Activated naive CD4-positive, alpha-beta T cell treated with anti-CD3 and anti-CD28 coated beads, Interleukin-2, amount 10 ng/mL, durations not matched to agents 7 days and 5 days (primary cell): ENCODE data around the gene LHFPL3.

Experiments used
- CTCF ChIA-PET: fragments of 350-600 bp; sonication (Branson Sonifier 250); formaldehyde crosslinking; loops from one replicate; lab custom pipeline; 2021; ENCODE audit warnings: antibody characterized with exemption; lab: Charles Lee
- DNase-seq: peaks from one replicate; pipeline ENCODE4 v3.0.0-alpha.2; 2020
- H3K27ac Mint-ChIP-seq: one replicate; pipeline ENCODE4 v1.8.0; 2021; ENCODE audit warnings: mild to moderate bottlenecking, moderate library complexity, mixed read lengths
- H3K27me3 Mint-ChIP-seq: one replicate; pipeline ENCODE4 v1.8.0; 2021; ENCODE audit warnings: mild to moderate bottlenecking, mixed read lengths
- H3K36me3 Mint-ChIP-seq: one replicate; pipeline ENCODE4 v1.8.0; 2021; ENCODE audit warnings: mixed read lengths
- H3K4me1 Mint-ChIP-seq: one replicate; pipeline ENCODE4 v1.8.0; 2021; ENCODE audit warnings: mixed read lengths
- H3K4me3 Mint-ChIP-seq: one replicate; pipeline ENCODE4 v1.8.0; 2021; ENCODE audit warnings: mild to moderate bottlenecking, moderate library complexity, mixed read lengths
- H3K9me3 Mint-ChIP-seq: one replicate; pipeline ENCODE4 v1.8.0; 2021; ENCODE audit warnings: mixed read lengths

The LHFPL3 gene

GRCh38 chr7:104482362-104483037 lies 154.1 kb downstream of the LHFPL3 start:
- H3K36me3 Mint-ChIP-seq: no peaks in the 10 kb centered on the region
- no peaks in the 10 kb centered on the region for H3K4me1 Mint-ChIP-seq
- no peaks in the 10 kb centered on the region for H3K9me3 Mint-ChIP-seq
- no peak overlapping the region for H3K27ac Mint-ChIP-seq
- DNase-seq: no peak
- H3K27me3 Mint-ChIP-seq: no peaks in the 10 kb centered on the region
- CTCF ChIA-PET: no interaction called here
- no peak overlapping the region for H3K4me3 Mint-ChIP-seq

- CTCF ChIA-PET: no interaction called here
- no peak for DNase-seq
- Mint-ChIP-seq H3K36me3 (no peaks in the 10 kb centered on the region), H3K9me3 (no peaks in the 10 kb centered on the region), H3K27ac (no peak overlapping the region), H3K4me3 (no peak overlapping the region), H3K4me1 (no peaks in the 10 kb centered on the region), H3K27me3 (no peaks in the 10 kb centered on the region)
Measured at GRCh38 chr7:104486931-104487330, 158.5 kb downstream of the LHFPL3 start.

DNA sequence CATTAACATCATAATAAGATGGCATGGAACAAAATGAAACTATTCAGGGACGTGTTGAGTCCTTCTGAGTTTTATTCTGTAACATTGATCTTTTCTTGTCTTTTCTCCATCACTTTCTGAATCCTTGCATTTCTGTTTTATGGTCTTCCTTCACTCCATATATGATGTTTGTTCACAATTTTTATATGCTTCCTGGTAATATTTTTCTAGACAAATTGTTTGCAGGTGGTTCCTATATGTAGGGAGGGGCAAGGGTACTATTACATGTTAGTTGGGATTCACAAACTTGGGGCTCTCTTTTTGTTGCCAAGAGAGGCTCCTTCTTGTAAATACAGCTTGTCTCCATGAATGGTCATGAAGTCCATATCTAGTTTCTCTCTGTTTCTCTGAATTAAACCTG lies 159.2 kb downstream of the LHFPL3 start:
- no peak overlapping the region for H3K27ac Mint-ChIP-seq
- DNase-seq: no peak
- H3K36me3 Mint-ChIP-seq: no peaks in the 10 kb centered on the region
- no peak overlapping the region for H3K4me3 Mint-ChIP-seq
- CTCF ChIA-PET: no interaction called here
- no peaks in the 10 kb centered on the region for H3K27me3 Mint-ChIP-seq
- H3K9me3 Mint-ChIP-seq: no peaks in the 10 kb centered on the region
- H3K4me1 Mint-ChIP-seq: no peaks in the 10 kb centered on the region

- H3K4me1 Mint-ChIP-seq: no peaks in the 10 kb centered on the region
- H3K27me3 Mint-ChIP-seq: no peaks in the 10 kb centered on the region
- CTCF ChIA-PET: no interaction called here
- no peaks in the 10 kb centered on the region for H3K9me3 Mint-ChIP-seq
- H3K27ac Mint-ChIP-seq: no peak overlapping the region
- no peaks in the 10 kb centered on the region for H3K36me3 Mint-ChIP-seq
- no peak overlapping the region for H3K4me3 Mint-ChIP-seq
- no peak for DNase-seq
Measured at GRCh38 chr7:104497379-104497967, 169.1 kb downstream of the LHFPL3 start.

- CTCF ChIA-PET: no interaction called here
- H3K4me1 Mint-ChIP-seq: no peaks in the 10 kb centered on the region
- H3K4me3 Mint-ChIP-seq: no peak overlapping the region
- no peak overlapping the region for H3K27ac Mint-ChIP-seq
- no peaks in the 10 kb centered on the region for H3K9me3 Mint-ChIP-seq
- no peak for DNase-seq
- H3K27me3 Mint-ChIP-seq: no peaks in the 10 kb centered on the region
- H3K36me3 Mint-ChIP-seq: no peaks in the 10 kb centered on the region
Measured at GRCh38 chr7:104499975-104500374, 171.6 kb downstream of the LHFPL3 start.

- Mint-ChIP-seq H3K27me3 (no peaks in the 10 kb centered on the region), H3K36me3 (no peaks in the 10 kb centered on the region), H3K4me1 (no peaks in the 10 kb centered on the region), H3K9me3 (no peaks in the 10 kb centered on the region), H3K27ac (no peak overlapping the region), H3K4me3 (no peak overlapping the region)
- DNase-seq: no peak
- CTCF ChIA-PET: no interaction called here
Measured at GRCh38 chr7:104509874-104510273, 181.5 kb downstream of the LHFPL3 start.

DNA sequence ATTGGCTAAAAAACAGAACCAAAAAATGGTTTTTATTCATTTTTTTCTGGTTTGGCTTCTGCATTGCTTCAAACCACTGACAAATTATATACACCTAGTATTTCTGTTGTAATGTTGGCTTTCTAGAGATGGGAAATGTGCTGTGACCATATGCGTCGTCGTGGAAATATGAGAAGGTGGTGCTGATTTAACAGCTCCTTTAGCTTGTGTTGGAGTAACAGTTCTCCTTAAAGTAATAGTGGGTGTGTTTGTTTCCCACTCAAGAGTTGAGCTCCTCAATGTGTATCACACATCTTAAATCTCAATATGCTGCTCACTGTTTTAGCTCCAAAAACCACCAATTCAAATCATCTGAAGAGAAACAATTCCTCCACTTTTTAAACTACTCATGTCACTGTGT lies 196.4 kb downstream of the LHFPL3 start:
- Mint-ChIP-seq H3K9me3 (no peaks in the 10 kb centered on the region), H3K27ac (no peak overlapping the region), H3K4me1 (no peaks in the 10 kb centered on the region), H3K4me3 (no peak overlapping the region), H3K27me3 (no peaks in the 10 kb centered on the region), H3K36me3 (no peaks in the 10 kb centered on the region)
- no peak for DNase-seq
- CTCF ChIA-PET: no interaction called here

GRCh38 chr7:104528142-104528541 lies 199.7 kb downstream of the LHFPL3 start:
- H3K27me3 Mint-ChIP-seq: no peaks in the 10 kb centered on the region
- CTCF ChIA-PET: no interaction called here
- no peak overlapping the region for H3K27ac Mint-ChIP-seq
- no peaks in the 10 kb centered on the region for H3K4me1 Mint-ChIP-seq
- H3K9me3 Mint-ChIP-seq: no peaks in the 10 kb centered on the region
- no peak for DNase-seq
- H3K4me3 Mint-ChIP-seq: no peak overlapping the region
- no peaks in the 10 kb centered on the region for H3K36me3 Mint-ChIP-seq

GRCh38 chr7:104529567-104529966 lies 201.2 kb downstream of the LHFPL3 start:
- Mint-ChIP-seq H3K36me3 (no peaks in the 10 kb centered on the region), H3K4me3 (no peak overlapping the region), H3K27ac (no peak overlapping the region), H3K9me3 (no peaks in the 10 kb centered on the region), H3K27me3 (no peaks in the 10 kb centered on the region), H3K4me1 (no peaks in the 10 kb centered on the region)
- DNase-seq: no peak
- CTCF ChIA-PET: no interaction called here

DNA sequence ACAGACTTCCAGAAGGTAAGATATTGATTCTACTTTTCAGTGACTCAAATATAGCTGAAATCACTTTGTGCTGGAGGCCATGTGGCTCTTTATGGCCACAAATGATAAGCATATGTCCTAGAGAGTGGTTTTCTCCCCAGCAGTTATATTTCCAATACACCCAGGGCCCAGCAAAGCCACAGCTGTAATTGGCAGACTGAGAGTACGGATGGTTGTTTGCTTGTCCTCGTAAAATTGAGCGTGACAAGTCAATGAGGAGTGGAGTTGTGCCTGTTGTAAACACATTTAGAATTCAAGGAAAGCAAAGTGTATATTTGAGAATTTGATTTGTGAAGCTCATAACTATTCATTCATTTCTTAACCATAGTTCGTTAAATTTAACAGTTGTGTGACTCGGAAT lies 201.8 kb downstream of the LHFPL3 start:
- CTCF ChIA-PET: no interaction called here
- H3K9me3 Mint-ChIP-seq: no peaks in the 10 kb centered on the region
- H3K4me3 Mint-ChIP-seq: no peak overlapping the region
- DNase-seq: no peak
- H3K27ac Mint-ChIP-seq: no peak overlapping the region
- H3K27me3 Mint-ChIP-seq: no peaks in the 10 kb centered on the region
- H3K4me1 Mint-ChIP-seq: no peaks in the 10 kb centered on the region
- no peaks in the 10 kb centered on the region for H3K36me3 Mint-ChIP-seq

GRCh38 chr7:104534149-104534548 lies 205.7 kb downstream of the LHFPL3 start:
- no peaks in the 10 kb centered on the region for H3K27me3 Mint-ChIP-seq
- no peak overlapping the region for H3K27ac Mint-ChIP-seq
- DNase-seq: no peak
- CTCF ChIA-PET: no interaction called here
- no peaks in the 10 kb centered on the region for H3K9me3 Mint-ChIP-seq
- H3K4me3 Mint-ChIP-seq: no peak overlapping the region
- no peaks in the 10 kb centered on the region for H3K36me3 Mint-ChIP-seq
- H3K4me1 Mint-ChIP-seq: no peaks in the 10 kb centered on the region

GRCh38 chr7:104535841-104536240 lies 207.4 kb downstream of the LHFPL3 start:
- H3K27ac Mint-ChIP-seq: no peak overlapping the region
- no peaks in the 10 kb centered on the region for H3K9me3 Mint-ChIP-seq
- DNase-seq: no peak
- H3K27me3 Mint-ChIP-seq: no peaks in the 10 kb centered on the region
- no peaks in the 10 kb centered on the region for H3K4me1 Mint-ChIP-seq
- no peak overlapping the region for H3K4me3 Mint-ChIP-seq
- H3K36me3 Mint-ChIP-seq: no peaks in the 10 kb centered on the region
- CTCF ChIA-PET: no interaction called here

DNA sequence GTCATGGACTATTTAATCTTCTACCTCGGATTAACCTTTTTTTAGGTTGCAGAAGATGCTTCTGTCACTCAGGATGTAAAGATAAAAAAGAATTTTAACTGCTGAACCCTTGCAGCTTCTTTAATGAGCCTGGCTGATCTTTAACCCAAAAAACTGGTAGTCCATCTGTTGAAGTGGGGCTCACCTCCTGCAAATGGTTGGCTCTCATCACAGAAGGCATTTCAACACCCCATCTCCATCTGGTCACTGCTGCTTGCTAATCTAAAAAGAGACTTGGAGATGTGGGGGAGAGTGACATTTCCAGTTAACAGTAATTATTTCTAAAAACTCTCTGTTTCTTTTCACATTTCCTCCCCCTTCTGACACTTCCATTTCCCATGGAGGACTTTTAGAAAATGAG lies 208.6 kb downstream of the LHFPL3 start:
- CTCF ChIA-PET: no interaction called here
- Mint-ChIP-seq H3K27me3 (no peaks in the 10 kb centered on the region), H3K4me1 (no peaks in the 10 kb centered on the region), H3K9me3 (no peaks in the 10 kb centered on the region), H3K4me3 (no peak overlapping the region), H3K36me3 (no peaks in the 10 kb centered on the region), H3K27ac (no peak overlapping the region)
- DNase-seq: no peak

DNA sequence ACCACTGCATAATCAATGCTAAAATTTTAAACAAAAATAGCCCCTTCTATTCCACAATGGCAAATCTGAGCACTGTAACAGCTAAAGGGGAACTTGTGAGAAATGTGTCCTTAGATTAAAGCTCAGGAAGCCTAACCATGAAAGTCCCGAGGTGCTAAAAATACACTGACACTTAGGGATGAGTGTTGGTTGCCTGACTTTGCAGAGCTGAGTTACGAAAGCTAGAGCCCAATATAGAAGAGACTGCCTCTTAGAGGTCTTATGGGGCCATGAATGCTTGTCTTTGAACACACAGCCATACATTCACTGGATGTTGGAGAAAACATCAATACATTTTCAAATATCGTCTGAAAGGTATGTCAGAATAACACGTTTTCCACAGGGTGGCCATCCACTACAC lies 209.7 kb downstream of the LHFPL3 start:
- CTCF ChIA-PET: no interaction called here
- H3K27ac Mint-ChIP-seq: no peak overlapping the region
- H3K27me3 Mint-ChIP-seq: no peaks in the 10 kb centered on the region
- H3K36me3 Mint-ChIP-seq: no peaks in the 10 kb centered on the region
- DNase-seq: no peak
- no peaks in the 10 kb centered on the region for H3K4me1 Mint-ChIP-seq
- H3K4me3 Mint-ChIP-seq: no peak overlapping the region
- peaks cover 3% of the 10 kb centered on the region for H3K9me3 Mint-ChIP-seq

GRCh38 chr7:104541897-104542296 lies 213.5 kb downstream of the LHFPL3 start:
- Mint-ChIP-seq H3K4me1 (no peaks in the 10 kb centered on the region), H3K36me3 (no peaks in the 10 kb centered on the region)
- CTCF ChIA-PET: no interaction called here

More at GRCh38 chr7:104541897-104542296, 213.5 kb downstream of the LHFPL3 start:
- Mint-ChIP-seq H3K4me3 (no peak overlapping the region), H3K27me3 (no peaks in the 10 kb centered on the region), H3K27ac (no peak overlapping the region), H3K9me3 (peaks cover 3% of the 10 kb centered on the region)
- no peak for DNase-seq
